ENCODE data around the gene ECM2. TPM values are rescaled to one million over a fixed set of nuclear protein-coding genes. Genes with fewer than 3 reads are reported as not detected.

Gene ECM2
- total and polyA plus RNA-seq, 2 of the 8 experiments (the other 6 are each of a cell fraction or from before 2014, with no cell fraction given) = not detected

DNA sequence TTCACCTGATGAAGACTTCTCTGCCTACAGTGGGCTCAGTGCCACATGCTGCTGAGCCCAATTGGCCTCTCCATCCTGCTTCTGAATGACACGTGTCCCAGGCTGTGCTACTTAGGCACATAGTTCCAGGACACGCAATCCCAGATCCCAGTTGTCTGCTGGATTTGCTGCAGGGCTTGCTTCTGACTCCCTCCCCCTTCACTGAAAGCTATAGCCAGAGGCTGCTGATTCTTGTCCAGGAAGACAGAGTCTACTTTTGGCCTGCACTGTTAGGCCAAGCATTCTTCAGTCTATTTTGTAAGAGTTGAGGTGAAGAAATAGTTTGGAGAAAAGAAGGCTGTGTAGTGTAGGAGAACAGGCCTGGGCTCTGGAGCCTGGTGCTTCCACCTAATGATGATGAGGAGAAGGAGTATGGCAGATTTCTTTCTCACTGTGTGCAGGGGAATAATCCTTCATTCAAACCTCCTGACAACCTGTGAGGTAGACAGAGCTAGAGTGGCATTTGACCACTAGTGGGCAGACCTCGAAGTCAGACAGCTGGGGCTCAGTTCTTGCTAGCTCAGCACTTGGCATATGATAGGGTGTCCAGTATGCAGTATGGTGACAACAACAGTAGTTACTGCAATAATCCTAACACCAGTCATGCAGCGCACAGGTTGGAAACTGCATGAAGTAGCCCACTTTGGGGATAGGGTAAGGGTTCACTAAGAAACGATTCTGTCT is 34.0 kb downstream of the ECM2 start:
- Histone ChIP-seq H3K4me3 (ENCODE audit: extremely low read depth in 1 of 4, insufficient read depth in 2 of 4, low read depth in 3 of 4, low read length in 4 of 4) (no peak overlapping the region), H4K91ac (replicated peaks; ENCODE audit: insufficient read length, low read length) (no peak overlapping the region), H3K79me1 (ENCODE audit: low read depth, low read length) (no peaks in the 10 kb centered on the region), H3K36me3 (ENCODE audit: control insufficient read depth in 2 of 4, insufficient read depth in 4 of 4, low read length in 3 of 4) (no peaks in the 10 kb centered on the region), H3K79me2 (ENCODE audit: control insufficient read depth in 1 of 2, insufficient read depth in 2 of 2, low read length in 2 of 2) (no peaks in the 10 kb centered on the region), H2AK5ac (ENCODE audit: low read depth, low read length) (no peak overlapping the region), H3K9ac (replicated peaks in 1 of 4; ENCODE audit: extremely low read depth in 1 of 4, low read depth in 3 of 4, low read length in 3 of 4) (no peak overlapping the region), H2BK20ac (ENCODE audit: low read length) (no peak overlapping the region), H4K20me1 (replicated peaks in 1 of 2; ENCODE audit: control insufficient read depth in 1 of 2, insufficient read depth in 2 of 2, low read length in 2 of 2) (no peaks in the 10 kb centered on the region), H2AFZ (ENCODE audit: low read length) (no peak overlapping the region), H3K14ac (ENCODE audit: insufficient read length) (no peak overlapping the region), H3K4me2 (ENCODE audit: insufficient read depth in 1 of 2, low read depth in 2 of 2, low read length in 2 of 2) (no peak overlapping the region), H2BK5ac (ENCODE audit: low read depth, low read length) (no peak overlapping the region), H3K27ac (ENCODE audit: low read depth, low read length) (no peak overlapping the region), H3K4ac (replicated peaks; ENCODE audit: insufficient read length, low read depth, low read length) (no peak overlapping the region), H3K27me3 (replicated peaks in 1 of 4; ENCODE audit: control insufficient read depth in 3 of 4, extremely low read depth in 1 of 4, insufficient read depth in 3 of 4, low read length in 3 of 4) (no peaks in the 10 kb centered on the region), H4K8ac (ENCODE audit: extremely low read depth, insufficient read depth, low read length) (no peak overlapping the region), H3K23me2 (ENCODE audit: low read depth, low read length) (no peaks in the 10 kb centered on the region), H3K23ac (ENCODE audit: insufficient read length) (no peak overlapping the region), H2BK12ac (ENCODE audit: low read depth, low read length) (no peak overlapping the region), H4K5ac (ENCODE audit: insufficient read length, low read depth, low read length) (no peak overlapping the region), H3K56ac (replicated peaks; ENCODE audit: insufficient read length, low read depth, low read length) (no peak overlapping the region), H2BK120ac (replicated peaks; ENCODE audit: low read depth, low read length) (no peak overlapping the region), H2BK15ac (ENCODE audit: low read length) (no peak overlapping the region), H3K4me1 (replicated peaks in 1 of 4; ENCODE audit: control insufficient read depth in 3 of 4, insufficient read depth in 4 of 4, low read length in 3 of 4) (peaks cover 0 to 3% (median 2%) of the 10 kb centered on the region in 4 experiments; a peak in 4 of 7 replicates), H3K18ac (ENCODE audit: extremely low read depth, low read length) (no peak overlapping the region), H3K9me3 (ENCODE audit: insufficient read depth in 2 of 2, low read depth in 1 of 2, low read length in 1 of 2) (no peaks in the 10 kb centered on the region)
- POLR2A ChIA-PET (ENCODE audit: partially characterized antibody) = interaction anchor here (0.6 to 1.9 kb wide), 2 partner anchors 176 to 1216 kb away, joined by 3 to 6 read pairs; partner anchors contain the start of genes CENPP and NOL8
- DNase-seq (ENCODE audit: low read depth in 1 of 2, low spot score in 2 of 2) (no peak), FAIRE-seq (peak; percentile 48)
- CTCF ChIA-PET (ENCODE audit: partially characterized antibody) = interaction anchor here (0.9 to 3.7 kb wide), 23 partner anchors 8 to 326 kb away, joined by 3 to 19 read pairs (median 5); no protein-coding TSS in a partner anchor
- 96% methylated on average over 5 of the region's 5 CpGs; no CpG with 5 or more reads in 1 of the 2 experiments for WGBS, 2 experiments (ENCODE audit: extremely low coverage in 1 of 2, insufficient coverage in 1 of 2, insufficient read length in 1 of 2, insufficient replicate concordance in 2 of 2, low coverage in 1 of 2, low lambda C conversion rate in 2 of 2, missing lambda C conversion rate in 1 of 2)
- TF ChIP-seq, protein P1, sequence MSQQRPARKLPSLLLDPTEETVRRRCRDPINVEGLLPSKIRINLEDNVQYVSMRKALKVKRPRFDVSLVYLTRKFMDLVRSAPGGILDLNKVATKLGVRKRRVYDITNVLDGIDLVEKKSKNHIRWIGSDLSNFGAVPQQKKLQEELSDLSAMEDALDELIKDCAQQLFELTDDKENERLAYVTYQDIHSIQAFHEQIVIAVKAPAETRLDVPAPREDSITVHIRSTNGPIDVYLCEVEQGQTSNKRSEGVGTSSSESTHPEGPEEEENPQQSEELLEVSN (IDR thresholded peaks at IDR 0.05) = no peak
- TF ChIP-seq RBBP5 (IDR thresholded peaks at IDR 0.05; ENCODE audit: borderline replicate concordance, low read depth, low read length) (no peak), RAD21 (IDR thresholded peaks at IDR 0.05 in 1 of 2, conservative IDR thresholded peaks at IDR 0.05 in 1 of 2; ENCODE audit: low read depth in 2 of 2, low read length in 2 of 2) (peak; percentile 46 to 59), KDM4A (IDR thresholded peaks at IDR 0.05; ENCODE audit: low read depth, low read length, severe bottlenecking) (no peak), SAP30 (IDR thresholded peaks at IDR 0.05; ENCODE audit: insufficient read depth, insufficient replicate concordance, low read length) (no peak), GTF2F1 (IDR thresholded peaks at IDR 0.05; ENCODE audit: borderline replicate concordance, low read depth, low read length) (no peak), CHD1 (IDR thresholded peaks at IDR 0.05; ENCODE audit: low read depth, low read length) (no peak)
- TF ChIP-seq, protein P2, sequence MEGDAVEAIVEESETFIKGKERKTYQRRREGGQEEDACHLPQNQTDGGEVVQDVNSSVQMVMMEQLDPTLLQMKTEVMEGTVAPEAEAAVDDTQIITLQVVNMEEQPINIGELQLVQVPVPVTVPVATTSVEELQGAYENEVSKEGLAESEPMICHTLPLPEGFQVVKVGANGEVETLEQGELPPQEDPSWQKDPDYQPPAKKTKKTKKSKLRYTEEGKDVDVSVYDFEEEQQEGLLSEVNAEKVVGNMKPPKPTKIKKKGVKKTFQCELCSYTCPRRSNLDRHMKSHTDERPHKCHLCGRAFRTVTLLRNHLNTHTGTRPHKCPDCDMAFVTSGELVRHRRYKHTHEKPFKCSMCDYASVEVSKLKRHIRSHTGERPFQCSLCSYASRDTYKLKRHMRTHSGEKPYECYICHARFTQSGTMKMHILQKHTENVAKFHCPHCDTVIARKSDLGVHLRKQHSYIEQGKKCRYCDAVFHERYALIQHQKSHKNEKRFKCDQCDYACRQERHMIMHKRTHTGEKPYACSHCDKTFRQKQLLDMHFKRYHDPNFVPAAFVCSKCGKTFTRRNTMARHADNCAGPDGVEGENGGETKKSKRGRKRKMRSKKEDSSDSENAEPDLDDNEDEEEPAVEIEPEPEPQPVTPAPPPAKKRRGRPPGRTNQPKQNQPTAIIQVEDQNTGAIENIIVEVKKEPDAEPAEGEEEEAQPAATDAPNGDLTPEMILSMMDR (IDR thresholded peaks at IDR 0.05; ENCODE audit: control extremely low read depth in 1 of 3, insufficient read depth in 1 of 3, low read depth in 1 of 3, low read length in 3 of 3) = peak; percentile 56 to 86 (median 67)
